ENCODE results near the gene IL17RE. TPM values are rescaled to one million over a fixed set of nuclear protein-coding genes. Genes with fewer than 3 reads are reported as not detected.

IL17RE gene
- total RNA-seq, 1 donor from 2014 or later = 1.0 TPM

DNA sequence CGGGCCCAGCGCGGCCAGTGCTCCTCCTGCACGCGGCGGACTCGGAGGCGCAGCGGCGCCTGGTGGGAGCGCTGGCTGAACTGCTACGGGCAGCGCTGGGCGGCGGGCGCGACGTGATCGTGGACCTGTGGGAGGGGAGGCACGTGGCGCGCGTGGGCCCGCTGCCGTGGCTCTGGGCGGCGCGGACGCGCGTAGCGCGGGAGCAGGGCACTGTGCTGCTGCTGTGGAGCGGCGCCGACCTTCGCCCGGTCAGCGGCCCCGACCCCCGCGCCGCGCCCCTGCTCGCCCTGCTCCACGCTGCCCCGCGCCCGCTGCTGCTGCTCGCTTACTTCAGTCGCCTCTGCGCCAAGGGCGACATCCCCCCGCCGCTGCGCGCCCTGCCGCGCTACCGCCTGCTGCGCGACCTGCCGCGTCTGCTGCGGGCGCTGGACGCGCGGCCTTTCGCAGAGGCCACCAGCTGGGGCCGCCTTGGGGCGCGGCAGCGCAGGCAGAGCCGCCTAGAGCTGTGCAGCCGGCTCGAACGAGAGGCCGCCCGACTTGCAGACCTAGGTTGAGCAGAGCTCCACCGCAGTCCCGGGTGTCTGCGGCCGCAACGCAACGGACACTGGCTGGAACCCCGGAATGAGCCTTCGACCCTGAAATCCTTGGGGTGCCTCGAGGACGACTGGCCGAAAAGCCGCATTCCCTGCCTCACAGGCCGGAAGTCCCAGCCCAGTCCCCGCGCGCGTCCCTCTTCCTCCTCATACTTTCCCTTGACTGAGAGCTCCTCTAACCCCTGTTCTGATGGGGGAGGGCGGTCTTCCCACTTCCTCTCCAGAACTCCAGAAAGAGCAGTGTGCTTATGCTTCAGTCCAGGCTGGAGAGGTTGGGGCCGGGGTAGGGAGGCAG, 12.8 kb downstream of the IL17RE start:
- Mint-ChIP-seq H3K4me1 (ENCODE audit: low read depth) (peaks cover 12% of the 10 kb centered on the region), H3K4me3 (ENCODE audit: low read depth) (peak overlapping the region; percentile 68), H3K27me3 (ENCODE audit: low read depth) (peaks cover 13% of the 10 kb centered on the region), H3K36me3 (ENCODE audit: low read depth) (no peaks in the 10 kb centered on the region), H3K9me3 (peaks cover 3% of the 10 kb centered on the region), H3K27ac (no peak overlapping the region)
- intact Hi-C loops (cut with micrococcal nuclease) = loop anchor here (2.0 kb wide), 2 partner anchors 17 to 25 kb away; partner anchors contain the start of genes CRELD1 and JAGN1
- DNase-seq (ENCODE audit: low spot score) = no peak

DNA sequence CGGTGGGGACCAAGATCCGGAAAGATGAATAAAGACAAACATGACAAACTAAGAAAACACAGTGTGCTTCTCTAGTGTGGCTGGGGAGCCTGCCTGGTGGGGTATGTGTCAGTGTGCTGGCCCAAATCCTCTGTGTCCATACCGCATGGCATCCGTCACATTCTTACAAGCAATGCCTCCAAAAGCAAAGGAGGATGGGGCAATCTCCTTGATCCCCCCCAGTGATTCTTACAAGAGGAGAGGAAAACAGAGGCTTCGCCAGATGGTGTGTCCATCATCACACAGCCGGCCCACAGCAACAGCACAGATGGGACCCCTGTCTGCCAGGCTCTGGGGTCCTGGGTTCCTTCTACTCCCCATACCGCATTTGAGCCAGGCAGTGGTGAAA, 13.7 kb downstream of the IL17RE start:
- Mint-ChIP-seq H3K36me3 (ENCODE audit: low read depth) (no peaks in the 10 kb centered on the region), H3K27me3 (ENCODE audit: low read depth) (peaks cover 10% of the 10 kb centered on the region), H3K4me1 (ENCODE audit: low read depth) (peaks cover 12% of the 10 kb centered on the region), H3K4me3 (ENCODE audit: low read depth) (peak overlapping the region; percentile 68), H3K27ac (no peak overlapping the region), H3K9me3 (peaks cover 3% of the 10 kb centered on the region)
- no peak for DNase-seq (ENCODE audit: low spot score)
- intact Hi-C loops (cut with micrococcal nuclease) = loop anchor here (2.0 kb wide), 1 partner anchor 16 kb away; the partner anchor contains the start of gene CRELD1

DNA sequence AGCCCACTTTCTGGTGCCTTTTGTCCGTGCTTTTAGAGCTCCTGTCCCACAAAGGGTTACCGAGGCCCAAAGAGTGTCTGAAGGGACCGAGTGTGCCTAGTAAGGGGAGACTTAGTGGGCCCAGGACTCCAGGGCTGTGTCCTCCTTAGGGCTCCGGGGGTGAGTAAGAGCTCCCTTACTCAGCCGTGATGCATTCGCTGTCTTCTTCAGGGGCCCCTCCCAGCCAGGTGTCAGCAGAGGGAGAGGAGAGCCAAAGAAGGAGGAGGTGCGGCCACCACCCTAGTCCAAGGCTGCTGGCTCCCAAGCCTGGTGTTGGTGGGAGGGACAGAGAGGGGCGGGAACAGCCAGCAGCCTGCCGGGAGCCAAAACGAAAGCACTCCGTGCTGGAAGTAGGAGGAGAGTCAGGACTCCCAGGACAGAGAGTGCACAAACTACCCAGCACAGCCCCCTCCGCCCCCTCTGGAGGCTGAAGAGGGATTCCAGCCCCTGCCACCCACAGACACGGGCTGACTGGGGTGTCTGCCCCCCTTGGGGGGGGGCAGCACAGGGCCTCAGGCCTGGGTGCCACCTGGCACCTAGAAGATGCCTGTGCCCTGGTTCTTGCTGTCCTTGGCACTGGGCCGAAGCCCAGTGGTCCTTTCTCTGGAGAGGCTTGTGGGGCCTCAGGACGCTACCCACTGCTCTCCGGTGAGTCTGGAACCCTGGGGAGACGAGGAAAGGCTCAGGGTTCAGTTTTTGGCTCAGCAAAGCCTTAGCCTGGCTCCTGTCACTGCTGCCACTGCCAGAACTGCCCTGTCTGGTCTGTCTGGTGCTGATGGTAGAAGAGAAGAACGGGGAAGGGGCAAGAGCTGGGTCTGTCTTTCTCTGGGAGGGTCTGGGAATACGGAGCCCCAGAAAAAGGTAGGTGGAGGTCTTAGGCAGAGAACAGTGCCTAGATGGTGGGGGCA, 14.4 kb downstream of the IL17RE start, which contains the start of gene IL17RC:
TSS of gene IL17RC (plus strand) at position 365 of the 947 bp plus-strand sequence. CDS start at position 583, 218 bp downstream.
- intact Hi-C loops (cut with micrococcal nuclease) = loop anchor here (2.0 kb wide), 1 partner anchor 16 kb away; the partner anchor contains the start of gene CRELD1

DNA sequence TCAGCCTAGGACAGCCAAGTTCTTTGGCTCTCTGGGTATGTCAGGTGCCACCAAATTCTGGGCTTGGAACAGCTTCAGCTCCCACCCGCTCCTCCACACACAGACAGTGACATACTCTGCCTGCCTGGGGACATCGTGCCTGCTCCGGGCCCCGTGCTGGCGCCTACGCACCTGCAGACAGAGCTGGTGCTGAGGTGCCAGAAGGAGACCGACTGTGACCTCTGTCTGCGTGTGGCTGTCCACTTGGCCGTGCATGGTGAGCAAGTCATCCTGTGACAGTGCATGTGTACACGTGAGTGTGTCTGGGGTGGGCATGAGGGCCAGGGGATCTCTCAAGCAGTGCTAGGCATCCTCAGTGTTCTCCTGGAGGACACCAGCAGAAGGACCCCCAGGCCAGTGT, 15.2 kb downstream of the IL17RE start:
- H3K36me3 Mint-ChIP-seq (ENCODE audit: low read depth) = no peaks in the 10 kb centered on the region
- peaks cover 12% of the 10 kb centered on the region for H3K27me3 Mint-ChIP-seq (ENCODE audit: low read depth)
- intact Hi-C loops (cut with micrococcal nuclease) = loop anchor here (2.0 kb wide), 1 partner anchor 15 kb away; the partner anchor contains the start of gene CRELD1
- H3K9me3 Mint-ChIP-seq = no peaks in the 10 kb centered on the region
- DNase-seq (ENCODE audit: low spot score) = no peak
- H3K4me1 Mint-ChIP-seq (ENCODE audit: low read depth) = peaks cover 6% of the 10 kb centered on the region
- H3K27ac Mint-ChIP-seq = no peak overlapping the region
- no peak overlapping the region for H3K4me3 Mint-ChIP-seq (ENCODE audit: low read depth)

More for the DNA sequence above, 14.4 kb downstream of the IL17RE start, which contains the start of gene IL17RC:
- H3K9me3 Mint-ChIP-seq = peaks cover 3% of the 10 kb centered on the region
- peaks cover 10% of the 10 kb centered on the region for H3K27me3 Mint-ChIP-seq (ENCODE audit: low read depth)
- DNase-seq (ENCODE audit: low spot score) = no peak
- no peaks in the 10 kb centered on the region for H3K36me3 Mint-ChIP-seq (ENCODE audit: low read depth)
- H3K4me3 Mint-ChIP-seq (ENCODE audit: low read depth) = peak within 1 kb of the TSS; percentile 68
- no peak within 1 kb of the TSS for H3K27ac Mint-ChIP-seq
- H3K4me1 Mint-ChIP-seq (ENCODE audit: low read depth) = peaks cover 12% of the 10 kb centered on the region

DNA sequence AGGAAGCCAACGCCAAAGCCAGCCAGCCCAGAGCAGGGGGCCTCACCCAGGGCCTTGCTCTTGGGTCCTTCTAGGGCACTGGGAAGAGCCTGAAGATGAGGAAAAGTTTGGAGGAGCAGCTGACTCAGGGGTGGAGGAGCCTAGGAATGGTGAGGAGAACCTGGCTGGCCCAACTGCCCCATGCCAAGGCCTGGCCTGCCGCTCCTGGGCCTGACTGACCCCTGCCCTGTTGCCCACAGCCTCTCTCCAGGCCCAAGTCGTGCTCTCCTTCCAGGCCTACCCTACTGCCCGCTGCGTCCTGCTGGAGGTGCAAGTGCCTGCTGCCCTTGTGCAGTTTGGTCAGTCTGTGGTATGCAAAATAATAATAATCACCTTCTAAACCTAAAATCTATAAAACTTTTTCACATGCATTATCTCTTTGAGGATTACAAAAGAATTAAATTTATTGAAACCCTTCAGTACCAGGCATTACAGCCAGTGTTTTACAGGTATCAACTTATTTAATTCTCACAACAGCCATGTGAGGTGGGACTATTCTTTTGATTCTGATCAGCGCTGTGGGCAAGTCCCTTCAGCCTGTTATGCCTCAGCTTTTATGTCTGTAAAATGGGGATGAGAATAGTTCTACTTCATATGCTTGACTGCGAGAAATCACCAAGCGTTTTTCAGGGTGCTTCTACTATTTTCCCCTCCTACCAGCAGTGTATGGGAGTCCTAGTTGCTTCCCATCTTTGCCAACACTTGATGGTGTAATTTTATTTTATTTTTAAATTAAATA, 15.8 kb downstream of the IL17RE start:
- Mint-ChIP-seq H3K4me1 (ENCODE audit: low read depth) (peaks cover 6% of the 10 kb centered on the region), H3K27ac (no peak overlapping the region), H3K9me3 (no peaks in the 10 kb centered on the region), H3K27me3 (ENCODE audit: low read depth) (peaks cover 14% of the 10 kb centered on the region), H3K36me3 (ENCODE audit: low read depth) (no peaks in the 10 kb centered on the region), H3K4me3 (ENCODE audit: low read depth) (no peak overlapping the region)
- intact Hi-C loops (cut with micrococcal nuclease) = no loop called here
- DNase-seq (ENCODE audit: low spot score) = no peak

DNA sequence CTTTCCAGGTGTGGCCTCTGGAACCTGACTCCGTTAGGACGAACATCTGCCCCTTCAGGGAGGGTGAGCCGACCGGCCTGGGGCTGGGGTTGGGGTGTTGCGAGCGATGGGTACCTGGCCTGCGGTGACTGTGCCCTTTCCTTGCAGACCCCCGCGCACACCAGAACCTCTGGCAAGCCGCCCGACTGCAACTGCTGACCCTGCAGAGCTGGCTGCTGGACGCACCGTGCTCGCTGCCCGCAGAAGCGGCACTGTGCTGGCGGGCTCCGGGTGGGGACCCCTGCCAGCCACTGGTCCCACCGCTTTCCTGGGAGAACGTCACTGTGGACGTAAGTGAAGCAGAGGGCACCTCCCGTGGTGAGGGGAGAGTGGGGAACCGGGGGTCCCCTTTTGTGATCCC, 25.5 kb downstream of the IL17RE start:
- Mint-ChIP-seq H3K27me3 (ENCODE audit: low read depth) (peaks cover 14% of the 10 kb centered on the region), H3K9me3 (no peaks in the 10 kb centered on the region), H3K27ac (no peak overlapping the region), H3K4me3 (ENCODE audit: low read depth) (no peak overlapping the region), H3K36me3 (ENCODE audit: low read depth) (no peaks in the 10 kb centered on the region), H3K4me1 (ENCODE audit: low read depth) (peaks cover 10% of the 10 kb centered on the region)
- DNase-seq (ENCODE audit: low spot score) = no peak
- intact Hi-C loops (cut with micrococcal nuclease) = no loop called here

DNA sequence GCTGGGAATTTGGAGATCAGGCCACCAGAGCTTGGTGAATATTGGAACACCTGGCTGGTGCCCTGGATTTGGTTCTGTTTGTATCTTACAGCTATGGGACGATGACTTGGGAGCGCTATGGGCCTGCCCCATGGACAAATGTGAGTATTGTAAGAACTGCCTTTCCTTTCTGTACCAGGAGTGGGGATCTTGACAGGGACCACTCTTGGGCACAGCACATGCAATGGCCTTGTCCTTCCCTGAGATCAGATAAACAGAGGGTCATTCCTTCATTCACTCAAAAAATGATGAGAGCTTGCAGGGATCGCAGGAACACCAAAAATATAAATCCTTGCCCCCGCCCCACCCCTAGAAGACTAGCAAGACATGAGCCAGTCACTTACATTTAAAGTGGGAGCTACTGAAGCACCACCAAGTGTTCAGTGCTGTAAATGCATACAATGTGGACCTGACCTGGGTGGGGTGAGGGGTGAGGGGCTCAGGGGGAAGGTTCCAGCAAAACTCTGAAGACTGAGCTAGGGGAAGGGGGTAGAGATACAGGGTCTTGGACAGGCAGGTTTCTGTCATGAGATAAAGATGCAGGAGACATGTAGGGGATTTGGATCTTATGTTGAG, 28.3 kb downstream of the IL17RE start:
- H3K27ac Mint-ChIP-seq = no peak overlapping the region
- H3K4me1 Mint-ChIP-seq (ENCODE audit: low read depth) = peaks cover 26% of the 10 kb centered on the region
- H3K27me3 Mint-ChIP-seq (ENCODE audit: low read depth) = no peaks in the 10 kb centered on the region
- H3K36me3 Mint-ChIP-seq (ENCODE audit: low read depth) = peaks cover 11% of the 10 kb centered on the region
- peak overlapping the region; percentile 54 for H3K4me3 Mint-ChIP-seq (ENCODE audit: low read depth)
- no peak for DNase-seq (ENCODE audit: low spot score)
- H3K9me3 Mint-ChIP-seq = no peaks in the 10 kb centered on the region
- intact Hi-C loops (cut with micrococcal nuclease) = loop anchor here (5.0 to 10.0 kb wide), 4 partner anchors 96 to 391 kb away; partner anchors contain the start of genes ARPC4, FANCD2, SEC13 and TADA3

DNA sequence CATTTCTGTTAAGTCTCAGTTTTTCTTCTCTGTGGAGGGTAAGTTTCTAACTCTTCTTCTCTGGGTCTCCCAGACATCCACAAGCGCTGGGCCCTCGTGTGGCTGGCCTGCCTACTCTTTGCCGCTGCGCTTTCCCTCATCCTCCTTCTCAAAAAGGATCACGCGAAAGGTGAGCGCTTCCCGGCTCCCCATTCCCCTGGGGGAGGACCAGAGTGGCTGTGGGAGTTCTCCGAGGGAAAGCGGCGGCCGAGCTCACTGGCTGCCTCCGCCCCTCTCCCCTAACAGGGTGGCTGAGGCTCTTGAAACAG, 29.8 kb downstream of the IL17RE start:
- Mint-ChIP-seq H3K36me3 (ENCODE audit: low read depth) (peaks cover 20% of the 10 kb centered on the region), H3K9me3 (no peaks in the 10 kb centered on the region), H3K4me1 (ENCODE audit: low read depth) (peaks cover 29% of the 10 kb centered on the region)

DNA sequence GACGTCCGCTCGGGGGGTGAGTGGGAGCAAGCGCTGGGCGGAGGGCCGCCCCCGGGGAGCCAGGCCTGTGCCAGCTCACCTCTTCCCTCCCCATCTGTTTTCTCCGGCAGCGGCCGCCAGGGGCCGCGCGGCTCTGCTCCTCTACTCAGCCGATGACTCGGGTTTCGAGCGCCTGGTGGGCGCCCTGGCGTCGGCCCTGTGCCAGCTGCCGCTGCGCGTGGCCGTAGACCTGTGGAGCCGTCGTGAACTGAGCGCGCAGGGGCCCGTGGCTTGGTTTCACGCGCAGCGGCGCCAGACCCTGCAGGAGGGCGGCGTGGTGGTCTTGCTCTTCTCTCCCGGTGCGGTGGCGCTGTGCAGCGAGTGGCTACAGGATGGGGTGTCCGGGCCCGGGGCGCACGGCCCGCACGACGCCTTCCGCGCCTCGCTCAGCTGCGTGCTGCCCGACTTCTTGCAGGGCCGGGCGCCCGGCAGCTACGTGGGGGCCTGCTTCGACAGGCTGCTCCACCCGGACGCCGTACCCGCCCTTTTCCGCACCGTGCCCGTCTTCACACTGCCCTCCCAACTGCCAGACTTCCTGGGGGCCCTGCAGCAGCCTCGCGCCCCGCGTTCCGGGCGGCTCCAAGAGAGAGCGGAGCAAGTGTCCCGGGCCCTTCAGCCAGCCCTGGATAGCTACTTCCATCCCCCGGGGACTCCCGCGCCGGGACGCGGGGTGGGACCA, 30.4 kb downstream of the IL17RE start:
- DNase-seq (ENCODE audit: low spot score) = peak; percentile 79
- Mint-ChIP-seq H3K27ac (peak overlapping the region; percentile 90), H3K27me3 (ENCODE audit: low read depth) (no peaks in the 10 kb centered on the region), H3K36me3 (ENCODE audit: low read depth) (peaks cover 21% of the 10 kb centered on the region), H3K4me3 (ENCODE audit: low read depth) (peak overlapping the region; percentile 98), H3K4me1 (ENCODE audit: low read depth) (peaks cover 29% of the 10 kb centered on the region), H3K9me3 (no peaks in the 10 kb centered on the region)
- intact Hi-C loops (cut with micrococcal nuclease) = loop anchor here (1.0 to 10.0 kb wide), 11 partner anchors 14 to 389 kb away; partner anchors contain the start of genes ARPC4, BRPF1, EMC3 and FANCD2

More for the DNA sequence above, 29.8 kb downstream of the IL17RE start:
- Mint-ChIP-seq H3K27me3 (ENCODE audit: low read depth) (no peaks in the 10 kb centered on the region), H3K27ac (peak overlapping the region; percentile 90), H3K4me3 (ENCODE audit: low read depth) (peak overlapping the region; percentile 98)
- intact Hi-C loops (cut with micrococcal nuclease) = loop anchor here (2.0 to 10.0 kb wide), 9 partner anchors 14 to 390 kb away; partner anchors contain the start of genes ARPC4, EMC3, FANCD2 and IL17RC
- DNase-seq (ENCODE audit: low spot score) = no peak

DNA sequence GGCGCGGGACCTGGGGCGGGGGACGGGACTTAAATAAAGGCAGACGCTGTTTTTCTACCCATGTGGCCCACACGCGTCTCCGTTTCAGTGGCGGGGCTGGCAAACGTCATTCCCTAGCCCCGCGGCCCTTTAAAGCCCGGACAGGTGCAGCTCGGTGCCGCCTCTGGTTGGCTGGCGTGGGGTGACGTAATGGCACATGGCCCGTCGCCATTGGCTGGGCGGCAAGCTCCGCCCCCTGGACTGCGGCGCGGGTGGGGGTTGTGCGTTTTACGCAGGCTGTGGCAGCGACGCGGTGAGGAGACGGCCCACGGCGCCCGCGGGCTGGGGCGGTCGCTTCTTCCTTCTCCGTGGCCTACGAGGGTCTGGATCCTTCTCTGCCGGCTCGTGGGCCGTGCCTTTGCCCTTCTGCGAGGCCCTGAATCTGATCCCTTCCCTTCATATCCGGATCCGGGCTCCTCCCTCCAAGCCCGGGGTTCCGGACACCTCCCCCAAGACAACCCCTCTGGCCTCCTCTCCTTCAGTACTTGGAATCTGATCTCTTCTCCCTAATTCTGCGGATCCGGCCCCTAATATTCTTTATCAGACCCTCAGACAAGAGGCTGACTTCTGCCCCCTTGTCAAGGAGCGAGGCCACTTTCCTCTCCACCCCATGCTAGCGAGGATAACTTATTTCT, 31.1 kb downstream of the IL17RE start, which contains the start of gene CRELD1:
TSS of gene CRELD1 (plus strand) at position 274 of the 674 bp plus-strand sequence. CDS start 605 bp downstream, outside the sequence.
- peak; percentile 96 for DNase-seq (ENCODE audit: low spot score)
- Mint-ChIP-seq H3K27me3 (ENCODE audit: low read depth) (no peaks in the 10 kb centered on the region), H3K36me3 (ENCODE audit: low read depth) (peaks cover 23% of the 10 kb centered on the region), H3K9me3 (no peaks in the 10 kb centered on the region), H3K27ac (peak within 1 kb of the TSS; percentile 90), H3K4me3 (ENCODE audit: low read depth) (peak within 1 kb of the TSS; percentile 98), H3K4me1 (ENCODE audit: low read depth) (peaks cover 29% of the 10 kb centered on the region)
- intact Hi-C loops (cut with micrococcal nuclease) = loop anchor here (1.0 to 10.0 kb wide), 11 partner anchors 13 to 389 kb away; partner anchors contain the start of genes ARPC4, BRPF1, EMC3 and FANCD2

All from activated T-helper 2 cell treated with anti-CD3 and anti-CD28 coated beads, Interferon-gamma antibody, Interleukin-2, Interleukin-4, amounts not matched to agents 10 μg/mL and 5 μg/mL and 100 μg/mL, durations not matched to agents 14 hours and 24 hours and 36 hours (primary cell).